Fibroblast of upper back skin (primary cell): ENCODE data around the gene SENP1.
"Not testable (repeated sequence)": the region's sequence is repeated elsewhere in the genome, so short reads cannot be mapped to it uniquely, and the experiment has no call there.

Experiments
- DNase-seq: peaks from one replicate; pipeline ENCODE4 v3.0.0-alpha.2; 2013

SENP1 gene

GRCh38 chr12:48105867-48106680 is at the start of gene SENP1:
TSS of gene SENP1 (minus strand) at chr12:48106079. CDS start at chr12:48101472, 4,607 bp downstream.
- DNase-seq, result peak; percentile 84

GRCh38 chr12:48151103-48151771 is 45.4 kb upstream of the SENP1 start:
- DNase-seq, result no peak

- DNase-seq, result no peak
Measured at GRCh38 chr12:48145981-48146380, 40.1 kb upstream of the SENP1 start.

DNA sequence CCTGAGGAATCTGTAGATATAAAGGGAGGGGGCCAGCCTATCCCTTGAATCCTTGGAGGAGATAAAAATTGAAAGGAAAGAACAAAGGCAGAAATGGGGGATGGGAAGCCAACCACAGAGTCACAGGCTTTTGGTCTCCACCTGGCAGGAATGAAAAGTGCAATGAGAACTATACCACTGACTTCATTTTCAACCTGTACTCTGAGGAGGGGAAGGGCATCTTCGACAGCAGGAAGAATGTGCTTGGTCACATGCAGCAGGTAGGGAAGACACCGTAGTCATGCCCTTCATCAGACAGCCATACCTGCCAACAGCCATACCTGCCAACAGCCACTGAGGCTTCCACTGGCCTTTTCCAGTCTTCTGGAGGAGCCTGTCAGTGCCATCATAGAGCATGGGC is 38.0 kb upstream of the SENP1 start:
- DNase-seq, result no peak

- no peak for DNase-seq
Measured at GRCh38 chr12:48142818-48143674, 37.2 kb upstream of the SENP1 start.

DNA sequence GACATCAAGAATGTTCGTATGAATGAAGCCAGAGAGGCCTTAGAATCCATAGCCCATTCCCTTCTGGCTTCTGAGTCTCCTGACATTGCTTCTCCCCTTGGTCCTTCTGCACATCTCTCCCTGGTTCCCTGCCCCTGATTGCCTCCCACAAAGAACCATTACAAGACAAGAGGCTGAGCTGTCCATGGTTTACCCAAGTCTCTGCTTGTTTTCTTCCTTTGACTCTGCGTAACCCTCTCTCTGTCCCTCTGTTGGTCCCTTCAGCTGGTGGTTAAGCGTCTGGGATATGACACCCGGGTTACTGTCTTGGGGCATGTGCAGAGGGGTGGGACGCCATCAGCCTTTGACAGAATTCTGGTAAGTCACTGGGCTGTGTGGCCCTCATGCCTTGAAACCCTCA is 29.1 kb upstream of the SENP1 start:
- DNase-seq, result no peak

DNA sequence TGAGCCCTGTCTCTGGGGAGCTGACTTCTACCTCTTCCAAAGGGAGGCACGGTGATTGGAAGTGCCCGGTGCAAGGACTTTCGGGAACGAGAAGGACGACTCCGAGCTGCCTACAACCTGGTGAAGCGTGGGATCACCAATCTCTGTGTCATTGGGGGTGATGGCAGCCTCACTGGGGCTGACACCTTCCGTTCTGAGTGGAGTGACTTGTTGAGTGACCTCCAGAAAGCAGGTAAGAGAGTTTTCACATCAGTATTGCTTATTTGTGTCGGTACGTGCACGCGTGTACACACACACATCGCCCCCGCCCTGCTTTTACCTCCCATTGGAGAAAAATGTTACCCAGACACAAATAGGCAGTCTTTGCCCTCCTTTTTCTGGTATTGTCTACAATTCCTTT is 26.9 kb upstream of the SENP1 start:
- no peak for DNase-seq

GRCh38 chr12:48131517-48131916 is 25.6 kb upstream of the SENP1 start:
- DNase-seq, result no peak

DNA sequence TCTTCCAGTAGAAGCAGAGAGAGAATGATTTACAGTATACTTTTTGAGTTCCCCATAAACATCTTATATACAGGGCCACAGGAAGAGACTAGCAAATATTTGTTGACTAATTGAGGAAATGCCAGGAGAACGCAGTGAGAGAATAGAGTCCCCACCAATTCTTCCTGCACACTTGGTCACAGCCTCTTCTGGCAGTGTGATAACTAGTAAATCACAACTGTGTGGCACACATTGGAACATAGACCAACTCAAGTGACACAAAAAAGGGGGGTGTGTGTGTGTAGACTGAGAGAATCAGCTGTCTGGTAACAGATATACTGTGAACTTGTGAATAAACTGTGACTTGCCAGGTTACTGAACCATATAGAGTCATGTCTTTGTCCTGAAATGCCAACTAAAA is 23.5 kb upstream of the SENP1 start:
- DNase-seq, result no peak

GRCh38 chr12:48128800-48129199 is 22.9 kb upstream of the SENP1 start:
- no peak for DNase-seq

- no peak for DNase-seq
Measured at GRCh38 chr12:48126953-48127630, 21.2 kb upstream of the SENP1 start.

DNA sequence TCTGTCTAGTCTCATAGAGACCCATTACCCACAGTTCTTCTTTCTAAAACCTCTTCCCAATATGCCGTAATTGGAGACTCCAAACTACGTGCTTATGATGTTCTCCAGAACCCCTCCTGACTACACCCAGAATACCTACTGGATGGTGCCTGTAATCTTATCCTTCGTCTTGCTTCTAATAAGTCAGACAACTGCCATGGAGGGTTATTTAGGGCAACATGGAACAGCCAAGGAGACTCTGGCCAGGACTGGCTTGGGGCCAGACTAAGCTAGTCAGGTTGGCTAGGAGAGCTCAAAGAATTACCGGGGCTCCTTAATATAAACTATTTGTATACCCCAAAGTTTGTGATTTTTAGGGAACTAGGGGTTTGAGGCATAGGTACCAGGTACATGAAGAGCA is 20.1 kb upstream of the SENP1 start:
- no peak for DNase-seq

GRCh38 chr12:48125542-48125941 is 19.7 kb upstream of the SENP1 start:
- DNase-seq, result not testable (repeated sequence)

GRCh38 chr12:48123169-48123568 is 17.3 kb upstream of the SENP1 start:
- no peak for DNase-seq

GRCh38 chr12:48122065-48122834 is 16.4 kb upstream of the SENP1 start:
- no peak for DNase-seq

DNA sequence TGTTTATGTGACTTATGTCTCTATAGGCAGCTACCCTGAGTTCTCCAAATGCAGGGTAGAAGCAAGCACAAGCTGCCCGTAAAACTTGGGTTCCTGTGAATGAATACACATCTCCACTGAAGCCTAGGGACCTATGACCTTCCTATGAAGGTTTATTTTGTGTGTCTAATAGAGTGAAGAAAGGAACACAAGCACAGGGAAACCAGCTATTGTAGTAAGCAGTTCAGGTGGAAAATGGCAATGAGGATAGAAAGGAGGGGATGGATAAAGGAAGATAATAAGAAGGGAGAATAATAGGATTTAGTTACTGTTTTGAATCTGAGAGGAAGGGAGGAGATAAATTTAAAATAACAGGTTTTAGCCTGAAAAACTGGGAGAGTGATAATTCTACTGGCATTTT is 15.6 kb upstream of the SENP1 start:
- DNase-seq, result no peak

DNA sequence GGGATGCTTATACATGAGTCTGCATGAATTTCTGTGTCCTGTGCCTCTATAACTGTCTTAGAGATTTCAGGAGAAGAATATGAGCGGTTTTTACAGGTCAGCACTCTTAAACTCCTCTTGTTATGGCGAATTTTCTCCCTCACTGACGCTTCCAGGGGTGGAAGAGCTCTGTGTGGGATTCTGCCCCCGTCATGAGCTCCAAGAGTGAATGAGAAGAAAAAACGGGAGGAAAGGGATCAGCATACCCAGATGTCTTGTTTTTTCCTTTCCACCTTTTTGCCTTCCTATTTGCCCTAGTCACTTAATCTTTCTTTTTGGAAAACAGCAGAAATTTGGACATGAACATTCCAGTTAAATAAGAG is 13.9 kb upstream of the SENP1 start:
- DNase-seq, result peak; percentile 10

DNA sequence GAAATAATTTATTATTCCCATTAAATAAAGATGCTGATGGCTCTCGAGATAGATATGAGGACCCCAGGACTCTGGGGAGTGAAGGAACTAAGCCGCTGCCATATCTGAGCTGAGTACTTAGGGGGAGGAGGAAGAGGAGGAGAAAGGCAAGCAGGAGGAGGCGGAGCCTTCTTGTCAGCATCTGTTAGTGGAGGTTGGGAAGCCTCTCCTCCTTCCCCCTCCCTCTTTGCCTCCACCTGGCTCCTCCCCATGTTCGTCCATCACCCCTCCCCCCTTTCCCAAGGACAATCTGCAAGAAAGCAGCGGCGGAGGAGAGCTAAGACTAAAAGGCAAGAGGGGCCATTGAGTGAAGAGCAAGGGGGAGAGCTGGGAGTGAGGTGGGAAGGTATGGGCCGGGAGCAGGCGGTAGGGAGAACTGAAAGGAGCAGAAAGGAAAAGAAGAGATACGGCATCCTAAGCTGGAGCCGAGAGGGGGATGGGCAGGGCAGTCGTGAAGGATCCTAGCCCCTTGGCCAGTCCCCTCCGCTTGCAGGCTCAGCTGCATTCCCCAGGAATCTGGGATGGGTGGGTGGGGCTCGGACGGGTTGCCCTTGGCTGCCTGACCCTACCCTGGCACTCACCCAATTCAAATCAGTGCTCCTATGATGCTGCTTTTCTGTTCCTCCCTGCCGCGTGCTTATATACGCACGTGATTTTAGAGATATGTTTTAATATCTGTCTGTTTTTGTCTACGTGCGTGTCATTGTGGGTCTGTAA is 13.4 kb upstream of the SENP1 start, which contains the start of gene PFKM:
Gene PFKM (plus strand): TSS at position 287 of the 756 bp plus-strand sequence. CDS start 3,411 bp downstream, outside the sequence.
- DNase-seq, result peak; percentile 91

DNA sequence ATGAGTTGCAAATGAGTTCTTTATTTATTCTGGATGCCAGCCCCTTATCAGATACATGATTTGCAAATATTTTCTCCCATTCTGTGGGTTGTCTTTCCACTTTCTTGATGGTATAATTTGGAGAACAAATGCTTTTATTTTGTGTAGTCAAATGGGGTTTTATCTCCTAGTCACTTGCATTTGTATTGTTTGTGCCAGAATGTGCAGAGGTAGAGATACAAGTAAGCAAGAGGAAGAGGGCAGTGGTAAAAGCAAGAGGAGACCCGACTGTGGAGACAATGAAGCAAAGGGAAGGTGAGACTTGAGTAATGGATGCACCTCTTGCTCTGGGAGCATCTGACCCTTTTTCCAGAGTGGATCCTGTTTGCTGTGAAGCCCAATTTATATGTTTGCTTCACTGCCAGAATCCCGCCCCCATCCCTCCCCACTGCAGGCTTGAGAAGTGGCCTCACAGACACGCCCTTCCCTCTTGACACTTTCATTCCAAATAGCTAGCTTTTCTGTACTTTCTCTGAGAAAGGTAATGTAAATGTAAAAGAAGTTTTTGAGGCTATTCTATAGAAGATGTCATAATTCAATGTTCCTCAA is 12.5 kb upstream of the SENP1 start:
- no peak for DNase-seq

- no peak for DNase-seq
Measured at GRCh38 chr12:48115957-48116356, 10.1 kb upstream of the SENP1 start.

DNA sequence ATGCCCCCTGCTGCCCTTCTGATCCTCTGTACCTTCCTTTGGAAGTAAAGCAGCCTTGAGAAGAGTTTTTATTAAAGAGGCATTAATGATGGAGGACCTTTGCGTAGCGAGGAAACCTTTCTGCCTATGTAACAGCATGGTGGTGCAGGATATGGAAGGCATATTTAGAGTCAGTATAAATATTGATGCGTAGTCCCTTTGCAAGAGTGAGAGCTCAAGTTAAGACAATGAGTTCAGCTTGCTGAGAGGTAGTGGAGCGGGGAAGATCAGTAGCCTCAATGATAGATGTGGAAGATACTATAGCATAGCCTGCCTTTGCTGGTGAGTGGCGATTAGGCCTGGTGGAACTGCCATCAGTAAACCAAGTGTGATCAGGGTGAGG is 5.4 kb upstream of the SENP1 start:
- not testable (repeated sequence) for DNase-seq
